Ramos (cell line): ENCODE results near the gene ABCG1.

Source experiments
- in situ Hi-C: fragments of 300-500 bp; cut with MboI; formaldehyde crosslinking; loops from one replicate; pipeline ENCODE4 v1.14.3; 2022; ENCODE audit warnings: low sequenced_read_pairs; ENCODE audit not compliant: unreplicated experiment

The ABCG1 gene

GRCh38 chr21:42300045-42300583 is 81.2 kb downstream of the ABCG1 start:
- in situ Hi-C loops: loop anchor here (25.0 kb wide), 1 partner anchor 537 kb away; no protein-coding TSS in a partner anchor

DNA sequence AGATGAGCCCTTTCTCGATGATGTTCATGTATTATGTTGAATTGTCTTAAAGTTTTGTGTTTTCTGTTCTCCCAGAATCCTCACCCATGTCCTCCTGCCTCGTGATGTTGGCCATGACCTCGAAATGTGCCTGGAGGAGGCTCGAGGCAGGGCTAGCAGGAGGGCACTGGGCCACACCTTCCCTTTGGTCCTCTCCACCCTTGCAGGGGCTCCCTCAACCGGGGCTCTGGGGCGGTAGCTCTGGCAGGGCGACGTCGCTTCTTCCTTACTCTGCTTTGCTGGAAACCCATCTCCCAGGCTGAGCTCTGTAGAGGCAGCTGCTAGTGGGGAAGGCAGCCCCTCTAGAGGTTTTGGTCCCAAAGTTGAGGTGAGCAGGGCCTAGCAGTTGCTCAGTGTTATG is 82.0 kb downstream of the ABCG1 start:
- in situ Hi-C loops: loop anchor here (25.0 kb wide), 1 partner anchor 536 kb away; no protein-coding TSS in a partner anchor

- in situ Hi-C loops: loop anchor here (25.0 kb wide), 1 partner anchor 536 kb away; no protein-coding TSS in a partner anchor
These were observed 82.6 kb downstream of the ABCG1 start for GRCh38 chr21:42301371-42302075.

DNA sequence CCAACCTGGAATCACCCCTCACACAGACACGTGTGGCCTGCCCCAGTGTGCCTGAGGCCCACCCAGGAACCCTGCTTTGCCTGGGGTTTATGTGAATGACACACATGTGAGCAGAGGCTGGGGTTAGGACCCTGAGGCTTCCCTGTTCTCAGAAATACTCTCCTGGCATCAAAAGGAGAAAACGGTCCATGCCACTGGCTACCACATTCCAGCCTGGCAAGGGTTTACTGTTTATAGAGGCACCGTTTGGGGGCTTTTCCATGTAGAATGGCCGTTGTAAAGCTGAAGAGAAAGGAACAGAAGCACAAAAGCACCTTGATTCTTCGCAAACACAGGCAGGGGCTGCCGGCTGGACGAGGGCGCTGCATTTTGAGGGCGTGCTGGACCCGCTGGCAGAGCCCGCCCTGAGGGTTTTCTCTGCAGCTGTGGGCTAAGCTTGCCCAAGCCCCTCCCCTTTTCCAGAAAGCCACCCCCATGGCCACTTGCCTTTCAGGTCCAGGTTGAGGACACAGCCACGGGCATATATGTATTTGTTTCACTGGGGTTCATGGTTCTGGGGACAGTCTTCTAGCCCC is 83.2 kb downstream of the ABCG1 start:
- in situ Hi-C loops: loop anchor here (25.0 kb wide), 1 partner anchor 535 kb away; no protein-coding TSS in a partner anchor

GRCh38 chr21:42302794-42303193 is 83.9 kb downstream of the ABCG1 start:
- in situ Hi-C loops: loop anchor here (25.0 kb wide), 1 partner anchor 535 kb away; no protein-coding TSS in a partner anchor

GRCh38 chr21:42303443-42303842 is 84.5 kb downstream of the ABCG1 start:
- in situ Hi-C loops: loop anchor here (25.0 kb wide), 1 partner anchor 534 kb away; no protein-coding TSS in a partner anchor

- in situ Hi-C loops: loop anchor here (25.0 kb wide), 1 partner anchor 532 kb away; no protein-coding TSS in a partner anchor
These were observed 85.9 kb downstream of the ABCG1 start for GRCh38 chr21:42304556-42305454.

- in situ Hi-C loops: loop anchor here (25.0 kb wide), 1 partner anchor 532 kb away; no protein-coding TSS in a partner anchor
These were observed 86.8 kb downstream of the ABCG1 start for GRCh38 chr21:42305707-42306147.

- in situ Hi-C loops: loop anchor here (25.0 kb wide), 1 partner anchor 531 kb away; no protein-coding TSS in a partner anchor
These were observed 87.6 kb downstream of the ABCG1 start for GRCh38 chr21:42306366-42307035.

DNA sequence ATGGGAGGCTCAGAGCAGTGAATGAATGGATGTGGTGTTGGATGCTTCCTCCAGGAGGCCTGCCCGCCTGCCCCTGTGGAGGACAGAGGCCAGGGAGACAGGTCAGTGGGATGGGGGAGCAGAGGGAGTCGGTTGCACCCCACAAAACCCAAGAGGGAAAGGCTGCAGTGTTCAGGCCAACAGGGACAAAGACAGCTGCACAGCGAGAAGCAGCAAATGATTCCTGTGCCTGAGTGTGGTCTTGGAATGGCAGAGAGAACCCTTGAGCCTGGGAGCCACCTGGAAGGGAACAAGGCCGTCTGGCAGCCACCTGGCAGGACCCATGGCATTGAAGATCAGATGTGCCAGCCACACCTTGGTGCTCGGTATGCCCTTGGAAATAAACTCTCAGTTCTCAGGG is 88.2 kb downstream of the ABCG1 start:
- in situ Hi-C loops: loop anchor here (25.0 kb wide), 1 partner anchor 530 kb away; no protein-coding TSS in a partner anchor

DNA sequence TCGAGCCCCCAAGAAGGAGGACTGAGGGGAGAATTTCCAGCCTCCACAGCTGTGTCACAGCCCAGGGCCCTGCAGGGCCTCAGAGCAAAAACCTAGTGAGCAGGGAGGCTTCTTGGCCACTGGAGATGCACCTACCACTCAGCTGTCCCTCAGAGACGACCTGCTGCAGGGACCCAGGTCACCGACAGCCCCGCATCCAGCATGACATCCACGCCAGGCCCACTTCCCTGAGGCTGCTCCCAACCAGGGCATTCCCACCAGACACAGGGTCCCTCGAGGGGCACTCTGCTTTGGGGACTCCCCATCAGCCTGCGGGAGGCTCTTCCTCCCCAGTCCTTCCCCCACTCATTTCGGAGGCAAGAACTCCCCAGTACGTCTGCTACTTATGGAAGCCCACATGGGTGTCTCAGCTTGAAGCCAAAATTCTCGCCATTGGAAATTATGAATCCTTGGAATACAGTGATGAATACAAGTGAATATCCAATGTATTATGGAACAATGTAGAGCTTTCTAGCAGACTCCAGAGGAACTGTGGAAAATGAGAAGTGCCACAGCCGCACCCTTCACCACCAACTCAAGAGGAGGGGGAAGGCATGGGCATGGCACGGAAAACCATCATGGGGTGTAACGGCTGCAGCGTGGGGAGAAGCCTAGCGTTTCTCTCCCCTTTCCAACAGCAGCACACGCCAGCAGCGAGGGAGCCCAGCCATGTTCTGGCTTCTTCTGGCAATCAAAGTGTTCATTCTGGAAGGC is 89.4 kb downstream of the ABCG1 start:
- in situ Hi-C loops: loop anchor here (25.0 kb wide), 1 partner anchor 529 kb away; no protein-coding TSS in a partner anchor

- in situ Hi-C loops: loop anchor here (25.0 kb wide), 1 partner anchor 528 kb away; no protein-coding TSS in a partner anchor
These were observed 90.2 kb downstream of the ABCG1 start for GRCh38 chr21:42308914-42309752.

DNA sequence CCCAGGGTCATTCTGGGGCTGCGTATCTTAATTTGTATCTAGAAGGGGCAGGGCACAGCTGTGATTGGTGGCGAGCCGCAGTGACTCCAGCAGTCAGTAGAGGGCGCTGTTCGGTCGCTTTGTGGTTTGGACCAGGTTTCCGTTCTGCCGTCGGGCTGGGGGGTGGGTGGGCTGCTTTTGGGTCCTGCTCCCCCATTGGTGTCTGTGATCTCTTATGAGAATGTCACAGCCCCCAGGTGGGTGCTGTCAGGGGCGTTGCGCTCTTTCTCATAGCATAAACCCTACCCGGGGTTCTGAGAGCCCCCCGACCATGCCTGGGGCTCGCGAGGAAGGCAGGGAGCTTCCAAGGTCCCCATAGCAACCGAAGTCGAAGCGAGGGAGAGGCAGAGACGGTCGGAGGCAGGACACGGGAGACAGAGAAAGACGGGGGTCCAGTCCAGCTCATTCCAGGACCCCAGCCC is 90.8 kb downstream of the ABCG1 start:
- in situ Hi-C loops: loop anchor here (10.0 to 25.0 kb wide), 4 partner anchors 75 to 528 kb away; no protein-coding TSS in a partner anchor

DNA sequence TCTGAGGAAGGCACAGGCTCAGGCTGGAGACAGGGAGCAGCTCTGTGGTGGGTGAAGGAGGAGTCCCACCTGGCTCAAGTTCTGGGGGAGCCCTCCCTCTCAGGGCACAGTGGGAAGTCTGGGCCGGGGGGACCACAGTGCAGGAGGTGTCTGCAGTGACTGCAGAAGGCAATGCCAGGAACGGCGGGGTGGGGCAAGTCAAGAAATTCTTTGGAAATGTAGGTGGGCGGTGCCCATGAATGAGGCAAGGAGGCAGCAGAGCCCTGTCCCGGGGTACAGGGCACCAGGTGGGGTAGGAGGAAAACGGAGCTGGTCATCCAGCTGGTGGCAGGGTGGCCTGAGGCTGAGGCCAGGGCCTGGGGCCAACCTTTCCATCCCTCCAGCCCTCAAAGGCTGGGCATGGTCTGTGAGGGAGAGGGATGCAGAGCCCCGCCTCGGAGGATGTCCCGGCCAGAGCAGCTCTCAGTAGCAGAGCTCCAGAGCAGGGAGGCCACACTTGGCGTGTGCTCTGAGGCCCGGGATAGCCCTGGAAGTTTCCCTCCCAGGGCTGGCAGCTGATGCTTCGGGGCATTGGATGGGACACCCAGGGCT is 91.6 kb downstream of the ABCG1 start:
- in situ Hi-C loops: loop anchor here (10.0 to 25.0 kb wide), 4 partner anchors 74 to 527 kb away; no protein-coding TSS in a partner anchor

GRCh38 chr21:42311160-42311559 is 92.2 kb downstream of the ABCG1 start:
- in situ Hi-C loops: loop anchor here (10.0 to 25.0 kb wide), 4 partner anchors 74 to 526 kb away; no protein-coding TSS in a partner anchor

- in situ Hi-C loops: loop anchor here (10.0 to 25.0 kb wide), 4 partner anchors 73 to 525 kb away; no protein-coding TSS in a partner anchor
These were observed 93.1 kb downstream of the ABCG1 start for GRCh38 chr21:42311816-42312625.
